Chondrocyte (in vitro differentiated cells): ENCODE measurements around the gene ERVV-1. TPM values are rescaled to one million over a fixed set of nuclear protein-coding genes. Genes with fewer than 3 reads are reported as not detected.

Source experiments
- DNase-seq: peaks from one replicate; pipeline ENCODE4 v3.0.0; 2021; ENCODE audit warnings: mixed read lengths, low spot score
- H3K27ac Mint-ChIP-seq: one replicate; pipeline ENCODE4 v1.8.0; 2021; ENCODE audit warnings: mild to moderate bottlenecking, moderate library complexity, mixed read lengths; ENCODE audit not compliant: unreplicated experiment
- H3K27me3 Mint-ChIP-seq: 2 replicates; pipeline ENCODE4 v1.8.0; 2021; ENCODE audit warnings: low read depth, mixed read lengths
- H3K36me3 Mint-ChIP-seq: 2 replicates; pipeline ENCODE4 v1.8.0; 2021; ENCODE audit warnings: low read depth, mixed read lengths
- H3K4me1 Mint-ChIP-seq: 2 replicates; pipeline ENCODE4 v1.8.0; 2021; ENCODE audit warnings: low read depth, mild to moderate bottlenecking, mixed read lengths
- H3K4me3 Mint-ChIP-seq: one replicate; pipeline ENCODE4 v1.8.0; 2021; ENCODE audit warnings: mild to moderate bottlenecking, moderate library complexity, mixed read lengths; ENCODE audit not compliant: unreplicated experiment
- H3K9me3 Mint-ChIP-seq: 2 replicates; pipeline ENCODE4 v1.8.0; 2021; ENCODE audit warnings: low read depth, mixed read lengths
- CTCF ChIP-seq: fragments of 200-600 bp; sonication (generic); IDR thresholded peaks from 2 replicates; pipeline ENCODE4 v1.5.0; 2021; ENCODE audit warnings: antibody characterized with exemption, mild to moderate bottlenecking, moderate library complexity
- total RNA-seq: library from RNA; stranded (reverse); gene quantifications from 3 replicates; pipeline ENCODE4 v1.2.1, GENCODE V29; 2021

Gene ERVV-1
- total RNA-seq, 1 donor from 2014 or later, result not detected

- Mint-ChIP-seq H3K4me3 (no peak overlapping the region), H3K4me1 (peaks cover 8% of the 10 kb centered on the region), H3K27ac (no peak overlapping the region), H3K36me3 (no peaks in the 10 kb centered on the region), H3K9me3 (no peaks in the 10 kb centered on the region), H3K27me3 (no peaks in the 10 kb centered on the region)
- DNase-seq, result no peak
- no peak for TF ChIP-seq CTCF
These were observed 27.6 kb downstream of the ERVV-1 start for GRCh38 chr19:53041366-53041765.

DNA sequence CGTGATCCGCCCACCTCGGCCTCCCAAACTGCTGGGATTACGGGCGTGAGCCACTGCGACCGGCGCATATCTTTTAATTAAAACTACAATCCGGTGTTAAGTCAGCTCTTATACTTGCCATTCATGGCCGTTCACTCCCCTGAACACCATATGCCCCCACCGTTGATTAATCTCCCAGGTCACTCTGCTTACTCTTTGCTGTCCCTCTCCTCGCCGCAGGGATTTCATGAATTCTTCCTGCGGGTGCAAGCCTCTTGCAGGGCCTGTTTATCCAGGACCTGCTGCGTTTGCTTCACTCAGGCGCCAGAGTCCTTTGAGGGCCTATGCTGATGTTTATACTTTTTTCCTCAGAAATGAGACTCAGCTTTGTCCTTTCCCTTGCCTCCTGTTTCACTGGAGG is 31.8 kb downstream of the ERVV-1 start:
- no peaks in the 10 kb centered on the region for H3K27me3 Mint-ChIP-seq
- no peak overlapping the region for H3K4me3 Mint-ChIP-seq
- no peak overlapping the region for H3K27ac Mint-ChIP-seq
- H3K36me3 Mint-ChIP-seq, result no peaks in the 10 kb centered on the region
- no peak for TF ChIP-seq CTCF
- no peak for DNase-seq
- H3K4me1 Mint-ChIP-seq, result no peaks in the 10 kb centered on the region
- peaks cover 8% of the 10 kb centered on the region for H3K9me3 Mint-ChIP-seq

DNA sequence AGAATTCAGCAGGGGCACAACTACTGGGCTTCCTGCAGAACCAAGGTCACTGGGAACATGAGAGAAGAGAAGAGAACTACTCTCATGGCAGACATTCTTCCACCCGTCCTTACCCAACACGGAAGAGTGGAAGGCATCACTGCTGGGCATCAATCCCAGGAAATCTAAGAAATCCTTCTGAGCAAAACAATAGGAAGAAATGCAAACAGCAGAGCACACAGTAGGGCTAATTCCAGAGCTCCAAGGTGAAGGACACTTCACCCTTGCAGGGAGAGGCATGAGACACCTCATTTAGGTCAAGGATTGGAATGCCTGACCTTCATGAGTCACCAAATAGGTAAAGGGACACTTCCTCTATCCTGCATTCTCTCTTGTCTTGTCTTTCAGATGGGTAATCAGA is 33.7 kb downstream of the ERVV-1 start:
- DNase-seq, result no peak
- no peak overlapping the region for H3K4me3 Mint-ChIP-seq
- H3K36me3 Mint-ChIP-seq, result no peaks in the 10 kb centered on the region
- H3K4me1 Mint-ChIP-seq, result no peaks in the 10 kb centered on the region
- TF ChIP-seq CTCF, result no peak
- no peaks in the 10 kb centered on the region for H3K27me3 Mint-ChIP-seq
- H3K27ac Mint-ChIP-seq, result no peak overlapping the region
- H3K9me3 Mint-ChIP-seq, result peaks cover 11% of the 10 kb centered on the region

- H3K27ac Mint-ChIP-seq, result peak overlapping the region; percentile 88
- H3K27me3 Mint-ChIP-seq, result no peaks in the 10 kb centered on the region
- H3K4me3 Mint-ChIP-seq, result no peak overlapping the region
- peaks cover 10% of the 10 kb centered on the region for H3K9me3 Mint-ChIP-seq
- no peak for DNase-seq
- H3K4me1 Mint-ChIP-seq, result peaks cover 21% of the 10 kb centered on the region
- peaks cover 2% of the 10 kb centered on the region for H3K36me3 Mint-ChIP-seq
- no peak for TF ChIP-seq CTCF
These were observed 41.4 kb downstream of the ERVV-1 start for GRCh38 chr19:53055117-53055516.

DNA sequence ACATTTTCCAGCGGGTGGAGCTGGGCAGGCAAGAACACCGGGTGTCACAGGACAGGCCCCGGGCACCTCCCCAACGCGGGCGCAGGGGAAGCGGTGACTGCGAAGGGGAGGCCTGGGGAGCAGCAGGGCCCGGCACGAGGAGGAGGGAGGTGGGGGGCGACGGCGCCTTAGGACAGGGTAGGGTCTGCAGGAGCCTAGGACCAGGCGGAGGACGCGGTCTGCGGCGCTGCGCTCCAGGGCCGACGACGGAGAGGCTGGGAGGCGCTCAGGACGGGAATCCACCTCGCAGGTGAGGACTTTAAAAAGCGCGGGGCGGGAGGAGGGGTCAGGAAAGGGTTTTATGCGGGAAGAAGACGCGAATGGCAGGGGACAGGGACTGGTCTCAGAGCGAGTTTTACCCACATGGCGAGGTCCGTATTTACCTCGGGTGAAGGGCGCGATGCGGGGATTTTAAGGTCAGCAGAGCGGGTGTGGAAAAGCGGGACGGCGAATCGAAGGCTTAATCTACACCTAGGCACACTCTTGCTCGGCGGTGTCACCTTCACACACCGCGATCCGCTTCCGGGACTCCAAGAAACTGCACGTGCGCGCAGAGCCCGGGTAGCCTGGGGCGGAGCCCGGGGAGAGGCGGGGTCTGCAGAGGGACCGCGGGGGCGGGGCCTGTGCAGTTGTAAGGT is 44.3 kb downstream of the ERVV-1 start:
- H3K36me3 Mint-ChIP-seq, result peaks cover 6% of the 10 kb centered on the region
- TF ChIP-seq CTCF, result no peak
- H3K27ac Mint-ChIP-seq, result no peak overlapping the region
- peaks cover 12% of the 10 kb centered on the region for H3K9me3 Mint-ChIP-seq
- H3K4me1 Mint-ChIP-seq, result peaks cover 21% of the 10 kb centered on the region
- H3K4me3 Mint-ChIP-seq, result peak overlapping the region; percentile 75
- no peak for DNase-seq
- no peaks in the 10 kb centered on the region for H3K27me3 Mint-ChIP-seq

Other genes with a start within 250 kb of the ERVV-1 start
- 7.2 to 8.3 TPM (median 7.8 TPM) in 3 replicates for gene ZNF600, start 227.1 kb upstream of the ERVV-1 start, total RNA-seq
- gene ZNF28, start 192.3 kb upstream of the ERVV-1 start, total RNA-seq, result 13.9 to 17.4 TPM (median 16.7 TPM) in 3 replicates
- gene ZNF468, start 156.3 kb upstream of the ERVV-1 start, total RNA-seq, result 11.5 to 20.0 TPM (median 16.7 TPM) in 3 replicates
- gene ZNF320, start 116.3 kb upstream of the ERVV-1 start, total RNA-seq, result 15.6 to 19.8 TPM (median 16.0 TPM) in 3 replicates
- 4.4 to 5.4 TPM (median 5.0 TPM) in 3 replicates for gene ZNF888, start 90.5 kb upstream of the ERVV-1 start, total RNA-seq
- gene ZNF816, start 51.0 kb upstream of the ERVV-1 start, total RNA-seq, result 8.2 to 9.3 TPM (median 8.7 TPM) in 3 replicates
- not detected in 3 replicates for gene ERVV-2, start 30.8 kb downstream of the ERVV-1 start, total RNA-seq
- 21.4 to 23.6 TPM (median 22.4 TPM) in 3 replicates for gene ZNF160, start 89.5 kb downstream of the ERVV-1 start, total RNA-seq
- 6.2 to 10.4 TPM (median 7.3 TPM) in 3 replicates for gene ZNF415, start 119.0 kb downstream of the ERVV-1 start, total RNA-seq
- gene ZNF347, start 145.1 kb downstream of the ERVV-1 start, total RNA-seq, result 10.5 to 14.1 TPM (median 11.0 TPM) in 3 replicates
- 1.4 to 4.7 TPM (median 3.3 TPM) in 3 replicates for gene ZNF665, start 179.4 kb downstream of the ERVV-1 start, total RNA-seq
- 21.2 to 28.9 TPM (median 21.5 TPM) in 3 replicates for gene ZNF677, start 241.0 kb downstream of the ERVV-1 start, total RNA-seq
- not detected in 3 replicates for gene VN1R2, start 244.4 kb downstream of the ERVV-1 start, total RNA-seq